Hematopoietic multipotent progenitor cell treated with erythropoietin and hydrocortisone succinate and interleukin-3 and kit ligand, for 17 days (in vitro differentiated cells): Measurements from ENCODE around the gene PLPP2.
"Not testable (repeated sequence)": the region's sequence is repeated elsewhere in the genome, so short reads cannot be mapped to it uniquely, and the experiment has no call there.

Source experiments
- DNase-seq: peaks from one replicate; pipeline ENCODE4 v3.0.0-alpha.2; 2015; ENCODE audit warnings: low spot score

The PLPP2 gene

DNA sequence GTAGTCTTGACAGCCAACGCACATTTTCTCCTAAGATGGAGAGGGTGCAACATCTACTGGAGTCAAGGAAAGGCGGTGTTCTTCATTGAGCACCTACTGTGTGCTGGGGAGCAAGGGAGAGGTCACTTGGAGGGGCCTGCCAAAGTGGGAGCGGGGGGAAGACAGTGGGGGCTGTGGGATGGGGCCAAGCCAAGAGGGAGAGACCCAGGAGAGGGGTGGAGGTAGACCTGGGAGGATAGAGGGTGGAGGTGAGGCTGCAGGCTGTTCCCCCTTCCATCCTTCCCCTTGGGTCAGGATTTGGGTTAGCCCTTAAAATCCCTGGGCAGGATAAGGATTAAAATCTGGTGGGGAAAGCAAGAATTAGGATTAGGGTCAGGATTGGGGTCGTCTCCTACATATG, 1.7 kb upstream of the PLPP2 start:
- no peak for DNase-seq

DNA sequence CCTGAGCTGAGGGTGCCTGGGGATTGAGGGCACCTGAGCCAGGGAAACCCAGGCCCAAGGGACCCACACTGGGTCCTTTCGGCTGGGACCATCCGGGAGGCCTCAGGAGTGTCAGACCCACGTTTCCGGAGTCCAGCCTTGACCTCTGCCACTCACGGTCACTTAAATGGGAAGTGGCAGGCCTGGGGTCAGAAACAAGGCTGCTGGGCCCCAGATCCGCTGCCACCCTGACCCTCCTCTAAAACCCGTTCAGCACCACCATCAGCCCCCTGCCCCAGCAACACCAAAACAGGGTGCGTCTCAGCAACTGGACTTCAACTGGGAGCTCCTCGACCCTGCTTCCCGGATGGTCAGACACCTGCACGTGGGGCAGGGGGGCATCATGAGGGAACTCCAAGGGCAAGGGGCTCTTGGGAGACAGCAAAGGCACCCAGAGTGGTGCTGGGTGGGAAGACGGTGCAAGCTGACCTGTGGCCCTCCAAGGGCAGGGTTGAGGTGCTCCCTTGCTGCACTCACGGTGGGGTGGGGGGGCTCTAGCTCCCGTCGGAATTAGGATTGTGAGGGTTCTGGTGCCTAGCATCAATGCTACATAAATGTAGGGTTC, 1.2 kb upstream of the PLPP2 start:
- DNase-seq = no peak

DNA sequence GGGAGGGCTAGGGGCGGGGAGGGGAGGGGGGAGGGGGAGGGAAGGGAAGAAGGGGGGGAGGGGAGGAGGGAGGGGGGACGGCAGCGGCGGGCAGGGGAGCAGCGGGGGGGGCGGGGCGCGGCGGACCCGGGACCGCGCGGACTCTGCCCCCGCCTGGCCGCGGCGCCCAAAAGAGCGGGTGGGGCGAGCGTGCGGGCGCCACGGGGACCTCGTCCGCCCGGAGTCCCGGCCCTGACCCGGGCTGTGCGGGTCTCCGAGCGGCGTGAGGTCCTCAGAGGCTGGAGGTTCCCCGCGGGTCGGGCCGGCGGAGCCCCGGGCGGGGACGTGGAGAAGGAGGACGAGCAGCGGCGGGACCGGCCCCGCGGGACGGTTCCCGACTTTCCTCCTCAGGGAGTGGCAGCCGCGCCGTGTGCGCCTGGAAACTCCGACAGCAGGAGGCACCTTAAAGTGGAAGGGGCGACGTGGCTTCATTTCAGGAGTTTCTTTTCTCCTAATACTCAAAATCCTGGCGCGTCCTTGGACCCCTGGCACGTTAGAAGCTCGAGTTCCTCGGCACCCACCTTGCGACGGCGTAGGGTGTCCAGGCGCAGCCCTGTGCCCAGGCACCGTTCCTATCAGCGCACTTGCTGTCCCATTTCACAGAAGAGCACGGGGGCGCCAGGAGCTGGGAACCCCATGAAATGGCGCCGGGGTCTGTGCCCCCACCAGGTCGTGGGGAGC, 518 bp upstream of the PLPP2 start:
- DNase-seq = no peak

DNA sequence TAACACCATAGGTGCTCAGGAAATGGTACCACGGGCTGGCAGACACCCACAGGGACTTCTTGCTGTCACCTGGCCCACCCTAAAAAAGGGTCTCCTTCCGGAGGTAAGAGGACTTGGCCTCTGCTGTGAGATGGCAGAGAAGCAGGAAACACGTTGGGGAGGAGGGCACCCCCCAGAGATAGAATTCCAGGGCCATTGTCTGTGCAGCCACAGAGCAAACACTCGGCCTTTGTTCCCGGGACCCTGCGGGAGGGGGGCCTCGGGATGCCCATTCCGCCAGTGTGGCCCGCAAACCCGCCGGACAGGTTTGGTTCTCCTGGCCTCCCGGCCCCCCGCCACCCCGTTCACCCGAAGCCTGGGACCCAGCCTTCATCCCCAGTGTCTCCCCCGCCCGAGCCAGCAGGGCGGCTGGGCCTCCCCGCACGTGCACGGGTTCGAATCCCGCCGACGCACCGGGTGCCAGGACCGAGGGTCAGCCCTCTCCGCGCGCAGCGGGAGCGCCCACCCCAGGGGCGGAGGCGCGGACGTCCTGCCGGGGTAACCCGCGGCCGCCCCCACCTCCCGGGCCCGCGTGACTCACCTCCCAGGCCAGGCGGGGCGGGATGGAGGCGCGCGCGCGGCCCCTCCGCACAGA, 714 bp downstream of the PLPP2 start:
- no peak for DNase-seq

DNA sequence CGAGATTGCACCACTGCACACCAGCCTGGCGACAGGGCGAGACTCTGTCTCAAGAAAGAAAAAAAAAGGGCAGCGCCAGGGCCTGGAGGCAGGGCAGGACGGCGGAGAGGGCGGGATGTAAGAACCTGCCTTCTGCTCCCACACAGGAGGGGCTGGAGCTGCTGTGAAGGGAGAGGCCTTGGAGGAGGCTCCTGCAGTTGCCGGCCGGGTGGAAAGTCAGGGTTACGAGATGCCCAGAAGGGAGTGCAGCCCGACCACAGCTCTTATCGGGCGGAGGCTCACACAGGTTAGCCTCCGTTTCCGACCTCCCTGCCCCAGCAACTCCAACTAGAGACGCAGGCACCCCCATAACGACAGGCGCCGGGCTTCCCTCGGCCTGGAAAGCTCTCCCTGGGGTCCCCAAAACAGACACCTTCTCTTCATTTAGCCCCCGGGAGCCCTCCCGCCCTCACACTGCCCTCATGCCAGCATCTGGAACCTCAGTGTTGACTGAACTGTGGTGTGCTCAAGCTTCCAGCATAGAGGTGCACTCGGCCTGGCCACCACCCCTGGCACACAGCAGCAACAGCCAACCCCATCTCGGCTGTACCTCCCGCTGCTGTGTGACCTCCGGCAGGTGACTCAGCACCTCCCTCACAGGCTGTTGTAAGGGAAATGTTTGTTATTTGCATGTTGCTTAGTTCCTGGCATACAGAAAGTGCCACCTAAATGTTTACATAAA, 1.4 kb downstream of the PLPP2 start:
- DNase-seq = no peak

DNA sequence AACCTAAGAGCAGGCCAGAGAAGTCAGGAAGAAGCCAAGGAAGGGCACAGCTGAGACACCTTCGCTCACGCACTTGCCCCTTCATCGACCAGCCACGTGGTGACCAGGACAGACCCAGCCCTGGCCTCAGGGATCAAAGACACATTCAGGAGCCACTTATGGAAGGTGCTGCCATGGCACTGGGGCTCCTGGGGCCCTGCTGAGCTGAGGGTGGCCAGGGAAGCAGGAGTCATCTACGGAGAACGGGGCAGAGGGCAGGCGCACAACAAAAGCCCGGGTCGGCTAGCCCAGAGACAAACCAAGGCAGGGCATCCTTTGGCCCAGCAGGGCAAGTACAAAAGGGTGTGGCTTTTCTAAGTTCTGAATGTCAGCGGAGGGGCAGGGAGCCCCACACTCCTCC, 2.3 kb downstream of the PLPP2 start:
- DNase-seq = no peak

DNA sequence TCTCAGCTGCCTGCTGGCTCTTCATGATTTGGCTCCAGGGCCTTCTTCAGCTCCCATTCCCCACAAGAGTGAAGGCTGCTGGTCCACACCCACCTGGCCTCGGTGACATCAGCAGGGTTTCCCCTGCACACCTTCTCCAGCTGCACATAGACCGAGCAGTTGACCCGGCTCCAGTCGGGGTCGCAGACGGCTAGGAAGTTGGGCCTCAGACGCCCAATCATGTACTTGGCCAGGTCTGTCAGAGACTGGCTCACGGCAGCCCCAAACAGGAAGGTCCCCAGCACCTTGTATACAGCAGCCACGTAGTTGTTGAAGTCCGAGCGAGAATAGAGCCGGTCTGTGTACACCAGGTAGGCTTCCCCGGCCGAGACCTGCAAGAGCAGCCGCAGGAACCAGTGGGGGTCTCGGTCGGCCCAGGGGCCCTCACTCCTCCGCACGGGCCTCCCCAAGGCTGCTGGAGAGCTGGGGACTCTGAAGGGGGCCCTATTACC, 3.8 kb downstream of the PLPP2 start:
- no peak for DNase-seq

DNA sequence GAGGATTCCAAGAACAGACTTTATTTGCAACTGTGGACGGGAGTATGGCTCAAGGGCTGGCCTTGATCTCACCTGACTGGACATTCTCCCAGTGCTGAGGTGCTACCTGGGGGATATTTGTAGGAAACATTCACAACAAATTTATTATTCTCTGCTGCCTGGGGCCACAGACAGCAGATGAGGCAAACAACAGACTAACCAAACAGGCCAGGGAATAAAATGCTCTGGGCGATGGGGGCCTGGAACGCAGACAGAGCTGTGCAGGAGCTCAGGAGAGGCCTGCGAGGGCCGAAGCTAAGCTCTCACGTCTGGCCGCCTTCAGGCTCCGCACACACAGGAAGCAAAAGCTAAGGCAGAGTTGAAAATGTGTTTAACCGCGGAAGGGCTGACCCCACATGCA, 7.8 kb downstream of the PLPP2 start:
- DNase-seq = no peak

DNA sequence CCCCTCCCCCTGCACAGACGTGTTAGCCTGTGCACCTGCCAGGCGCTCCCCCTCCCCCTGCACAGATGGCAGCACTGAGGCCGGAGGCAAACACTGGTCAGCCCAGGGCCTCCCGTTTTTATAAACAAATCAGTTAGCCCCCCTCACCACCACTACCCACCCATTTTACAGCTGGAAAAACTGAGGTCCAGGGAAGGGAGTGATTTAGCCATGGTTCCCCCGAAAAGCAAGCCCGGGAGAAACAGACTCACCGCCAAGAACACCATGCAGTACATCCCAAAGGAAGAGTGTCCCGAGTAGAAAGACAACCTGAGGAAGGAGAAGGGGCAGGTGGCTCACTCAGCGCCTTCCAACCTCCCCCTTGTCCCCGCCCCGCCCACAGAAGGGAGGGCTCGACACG, 8.7 kb downstream of the PLPP2 start:
- no peak for DNase-seq

DNA sequence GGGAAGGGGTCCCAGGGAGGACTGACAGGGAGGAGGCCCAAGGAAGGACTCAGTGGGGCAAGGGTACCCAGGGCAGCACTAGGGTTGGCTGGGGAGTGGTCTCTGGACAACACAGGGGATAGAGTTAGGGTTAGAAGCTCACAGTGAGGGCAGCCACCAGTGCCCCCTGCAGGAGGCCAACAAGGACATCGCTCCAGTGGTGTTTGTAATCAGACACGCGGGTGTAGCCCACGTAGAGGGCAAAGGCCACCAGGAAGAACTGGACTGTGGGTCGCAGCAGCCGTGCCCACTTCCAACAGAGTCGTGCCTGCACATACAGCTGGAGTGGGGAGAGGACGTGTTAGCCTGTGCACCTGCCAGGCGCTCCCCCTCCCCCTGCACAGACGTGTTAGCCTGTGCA, 9.2 kb downstream of the PLPP2 start:
- DNase-seq = no peak

DNA sequence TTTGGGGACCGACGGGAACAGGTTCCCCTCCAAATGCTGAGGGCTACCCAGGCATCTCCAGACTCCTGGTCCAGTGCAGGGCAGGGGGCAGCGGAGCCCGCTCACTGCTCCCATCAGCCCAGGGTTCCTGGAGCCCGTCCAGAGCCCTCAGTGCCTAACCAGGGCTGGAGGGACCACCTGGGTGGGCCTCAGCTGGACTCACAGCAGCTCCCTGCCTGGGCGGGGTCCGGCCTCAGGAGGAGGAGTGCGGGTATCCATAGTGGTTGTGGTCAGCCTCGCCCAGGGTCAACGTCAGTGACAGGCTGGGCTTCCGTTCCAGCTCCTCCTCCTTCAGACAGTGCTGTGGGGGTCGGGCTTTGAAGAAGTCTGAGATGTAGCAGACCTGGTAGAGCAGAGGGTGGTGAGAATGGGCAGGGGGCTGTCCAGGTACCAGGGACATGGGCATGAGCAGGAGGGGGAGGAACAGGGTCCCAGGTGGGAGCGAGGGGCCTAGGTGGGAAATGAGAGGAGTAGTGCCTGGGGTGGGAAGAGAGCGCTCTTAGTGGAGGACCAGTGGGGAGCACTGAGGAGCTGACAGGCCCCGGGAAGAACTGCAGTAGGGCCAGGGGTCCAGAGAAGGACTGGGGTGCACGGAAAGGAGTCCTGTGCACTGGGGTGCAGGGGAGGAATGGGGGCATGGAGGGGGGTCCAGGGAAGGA, 9.9 kb downstream of the PLPP2 start:
- no peak for DNase-seq

DNA sequence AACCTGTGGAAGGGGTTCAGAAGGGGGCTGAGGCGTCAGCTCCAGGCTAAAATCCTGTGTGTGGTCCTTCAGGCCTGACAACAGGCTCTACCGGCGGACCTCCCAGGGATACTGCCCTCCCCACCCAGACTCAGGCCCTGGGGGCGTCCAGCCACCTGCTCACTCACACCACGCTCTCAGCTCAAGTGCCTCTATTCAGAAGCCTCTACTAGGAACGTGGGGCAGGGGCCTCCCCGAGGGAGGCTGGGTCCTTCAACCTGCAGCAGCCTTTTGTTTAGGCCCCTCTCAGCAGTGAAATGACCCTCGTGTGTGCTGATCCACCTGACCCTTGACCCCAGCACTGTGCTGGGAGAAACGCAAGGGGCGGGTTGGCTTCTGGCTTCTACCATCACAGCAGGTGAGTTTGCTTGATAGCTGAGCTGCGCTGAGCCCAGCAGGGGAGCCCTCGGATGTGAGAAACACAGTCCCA, 10.6 kb downstream of the PLPP2 start:
- DNase-seq = no peak

DNA sequence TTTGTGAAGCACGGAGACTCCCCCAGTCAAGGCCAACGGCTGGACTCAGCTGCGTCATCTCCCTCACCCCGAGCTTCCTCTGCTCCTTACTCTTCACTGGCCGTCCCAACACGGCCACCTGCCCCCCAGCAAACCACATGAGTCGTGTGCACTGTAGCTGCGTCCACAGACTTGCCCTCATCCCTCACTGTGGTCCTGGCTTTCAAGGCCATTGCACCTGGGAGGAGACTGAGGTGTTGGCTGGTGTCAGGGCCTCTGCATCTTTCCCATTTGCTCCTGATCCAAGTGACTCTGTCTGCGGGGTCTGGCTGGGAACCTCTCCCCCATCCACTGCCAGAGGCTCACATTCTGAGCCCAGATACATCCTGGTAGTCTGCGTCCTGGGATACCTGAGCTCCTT, 11.5 kb downstream of the PLPP2 start:
- no peak for DNase-seq

DNA sequence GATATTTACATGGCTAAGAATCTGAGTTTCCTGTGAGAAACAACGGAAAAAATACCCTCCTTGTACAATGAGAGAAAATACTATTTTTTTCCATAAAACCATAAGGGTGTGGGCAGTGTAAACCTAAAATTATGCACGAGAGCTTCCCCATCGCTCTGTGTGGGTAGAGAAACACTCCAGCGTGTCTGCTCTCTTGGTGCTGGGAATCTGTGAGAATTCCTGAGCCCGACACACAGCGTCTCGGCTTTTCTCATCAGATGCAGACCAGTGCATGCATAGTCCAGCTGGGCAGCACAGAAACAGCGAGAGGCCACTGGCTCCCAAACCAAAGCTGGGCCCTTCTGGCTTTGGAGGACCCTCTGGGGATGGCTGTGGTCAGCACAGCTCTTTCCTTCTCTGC, 12.0 kb downstream of the PLPP2 start:
- DNase-seq = no peak

DNA sequence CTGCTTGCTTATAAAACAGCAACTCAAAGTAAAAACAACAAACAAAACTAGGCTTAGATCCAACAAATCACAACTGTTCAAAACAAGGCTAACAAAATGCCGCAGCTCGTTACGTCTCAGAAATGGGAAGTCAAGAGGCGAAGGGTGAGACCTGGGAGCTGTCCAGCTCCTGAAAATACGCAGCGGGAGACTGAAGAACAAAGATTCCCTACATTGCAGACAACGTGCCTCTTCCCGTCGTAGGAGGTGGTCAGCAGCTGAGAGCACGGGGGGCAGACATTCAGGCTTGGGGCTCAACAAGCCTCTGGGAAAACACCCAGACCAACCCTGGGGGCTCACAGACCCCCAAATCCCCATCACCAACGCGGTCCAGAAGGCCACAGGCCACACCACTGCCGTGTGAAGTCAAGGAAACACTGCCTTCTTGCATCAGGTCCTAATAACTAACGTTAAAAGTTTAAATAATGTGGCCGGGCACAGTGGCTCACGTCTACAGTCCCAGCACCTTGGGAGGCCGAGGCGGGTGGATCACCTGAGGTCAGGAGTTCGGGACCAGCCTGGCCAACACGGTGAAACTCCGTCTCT, 13.5 kb downstream of the PLPP2 start:
- no peak for DNase-seq

DNA sequence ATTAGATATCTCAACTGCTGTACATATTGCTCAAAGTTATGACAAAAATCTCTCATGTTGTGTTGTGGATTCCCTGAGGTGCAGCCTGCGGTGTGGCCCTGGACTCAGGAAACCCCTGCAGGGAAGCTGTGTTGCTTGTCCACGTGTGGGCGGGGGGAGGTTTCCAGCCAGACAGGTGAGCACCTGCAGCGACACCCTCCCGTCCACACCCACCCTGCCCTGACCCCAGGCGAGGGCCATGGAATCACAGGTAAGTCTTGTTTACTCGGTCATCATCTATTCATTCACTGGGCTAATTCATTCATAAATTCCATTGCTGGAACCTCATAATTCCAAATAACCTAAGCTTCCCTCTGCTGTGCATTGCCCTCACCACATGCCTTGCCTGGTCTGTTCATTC, 14.1 kb downstream of the PLPP2 start:
- no peak for DNase-seq

DNA sequence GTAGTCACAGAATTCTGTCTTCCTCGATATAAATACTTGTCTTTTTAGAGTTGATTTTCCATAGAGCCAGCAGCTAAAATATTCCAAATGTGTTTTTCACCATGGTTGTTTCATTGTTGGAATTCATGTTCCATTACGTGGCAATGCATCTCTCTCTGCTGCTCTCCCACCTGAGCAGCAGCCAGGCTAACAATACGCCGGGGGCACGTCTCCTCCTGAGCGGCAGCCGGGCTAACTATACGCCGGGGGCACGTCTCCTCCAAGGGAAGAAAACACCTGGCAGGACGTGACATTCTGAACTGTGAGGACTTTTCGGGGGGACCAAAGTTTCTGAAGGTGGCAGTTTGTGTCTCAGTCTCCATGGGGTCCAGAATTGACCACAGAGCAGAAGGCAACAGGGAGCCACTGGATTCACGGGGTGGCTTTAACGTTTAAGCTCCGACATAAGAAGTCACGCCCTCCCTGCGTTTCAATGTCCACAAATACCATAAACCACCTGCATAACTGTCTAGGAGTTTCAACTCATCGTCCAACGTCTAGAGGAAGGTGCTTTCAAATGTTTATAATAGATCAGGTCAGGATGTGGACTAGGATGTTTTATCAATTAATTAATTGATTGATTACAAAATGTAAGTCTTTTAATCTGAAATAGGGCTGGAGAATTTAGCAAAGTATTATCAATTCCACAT, 15.1 kb downstream of the PLPP2 start:
- no peak for DNase-seq

DNA sequence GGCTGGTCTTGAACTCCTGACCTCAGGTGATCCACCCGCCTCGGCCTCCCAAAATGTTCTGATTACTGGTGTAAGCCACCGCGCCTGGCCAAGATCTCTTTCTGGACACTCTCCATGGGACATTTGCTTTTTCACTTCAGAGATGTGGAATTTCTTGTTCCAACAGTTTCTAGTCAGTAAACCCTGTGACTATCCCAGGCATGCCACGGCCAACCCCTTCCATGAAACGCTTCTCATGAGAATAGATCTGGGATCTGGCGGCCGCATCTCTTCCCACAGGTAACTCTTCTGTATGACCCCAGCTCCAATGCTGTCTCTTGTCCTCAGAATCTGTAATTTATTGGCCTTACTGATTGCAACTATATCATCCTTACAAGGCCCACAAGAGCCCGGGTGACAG, 16.2 kb downstream of the PLPP2 start:
- DNase-seq = no peak

DNA sequence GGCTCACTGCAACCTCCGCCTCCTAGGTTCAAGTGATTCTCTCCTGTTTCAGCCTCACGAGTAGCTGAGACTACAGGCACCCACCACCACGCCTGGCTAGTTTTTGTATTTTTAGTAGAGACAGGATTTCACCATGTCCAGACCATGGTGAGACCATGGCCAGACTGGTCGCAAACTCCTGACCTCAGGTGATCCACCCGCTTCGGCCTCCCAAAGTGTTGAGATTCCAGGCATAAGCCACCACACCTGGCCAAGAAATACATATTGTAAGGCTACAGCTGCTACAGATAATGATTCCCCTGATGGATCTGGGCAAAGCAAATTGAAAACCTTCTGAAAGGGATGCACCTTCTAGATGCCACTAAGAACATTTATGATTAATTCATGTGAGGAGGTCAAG, 17.8 kb downstream of the PLPP2 start:
- DNase-seq = no peak

DNA sequence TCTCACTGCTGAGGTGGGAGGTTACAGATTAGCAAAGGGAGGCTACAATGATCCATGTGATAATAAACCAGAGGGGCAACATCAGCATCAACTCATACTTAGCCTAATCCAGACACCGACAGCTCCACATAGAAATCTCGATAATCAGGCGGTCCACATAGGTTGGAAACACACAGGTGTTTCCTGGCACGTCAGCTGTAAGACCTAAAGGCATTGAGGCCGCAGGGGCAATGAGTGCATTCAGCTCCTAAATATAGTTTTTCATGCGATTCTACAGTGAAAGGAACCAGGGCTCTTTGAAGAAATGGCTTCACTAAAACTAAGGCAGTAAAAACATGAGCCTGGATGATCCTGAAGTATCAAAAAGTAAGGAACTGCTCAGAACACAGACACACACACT, 19.3 kb downstream of the PLPP2 start:
- no peak for DNase-seq

DNA sequence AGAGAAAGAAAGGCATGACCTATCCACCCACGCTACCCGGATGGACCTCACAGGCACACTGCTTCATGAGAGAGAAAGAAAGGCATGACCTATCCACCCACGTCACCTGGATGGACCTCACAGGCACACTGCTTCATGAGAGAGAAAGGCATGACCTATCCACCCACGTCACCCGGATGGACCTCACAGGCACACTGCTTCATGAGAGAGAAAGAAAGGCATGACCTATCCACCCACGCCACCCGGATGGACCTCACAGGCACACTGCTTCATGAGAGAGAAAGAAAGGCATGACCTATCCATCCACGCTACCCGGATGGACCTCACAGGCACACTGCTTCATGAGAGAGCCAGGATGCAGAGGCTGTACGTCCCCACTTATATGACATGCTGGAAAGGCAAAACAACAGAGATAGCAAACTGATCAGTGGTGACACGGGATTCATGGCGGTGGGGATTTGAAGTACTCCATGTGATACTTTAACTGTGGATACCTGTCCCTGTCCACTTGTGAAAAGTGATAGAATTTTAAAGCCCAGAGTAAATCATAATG, 20.4 kb downstream of the PLPP2 start:
- not testable (repeated sequence) for DNase-seq
